Lower lobe of right lung (tissue), 2 donors: ENCODE data around the gene RAB4B. TPM values are rescaled to one million over a fixed set of nuclear protein-coding genes. Genes with fewer than 3 reads are reported as not detected.

ENCODE experiments used
- ATAC-seq, 2 donors: fragments of 200-7000 bp; cut with Tn5 transposase; one replicate each; pipeline ENCODE4 v1.9.1; 2020 to 2022; ENCODE audit warnings: mild to moderate bottlenecking in 2 of 2, moderate library complexity in 2 of 2
- DNase-seq: peaks from one replicate; pipeline ENCODE4 v3.0.0-alpha.2; 2020
- H3K27ac ChIP-seq: fragments of 200-600 bp; one replicate; pipeline ENCODE4 v1.8.0; 2022
- H3K27me3 ChIP-seq: fragments of 200-600 bp; one replicate; pipeline ENCODE4 v1.8.0; 2022; ENCODE audit warnings: low read depth
- H3K36me3 ChIP-seq: fragments of 200-600 bp; one replicate; pipeline ENCODE4 v1.8.0; 2022; ENCODE audit warnings: mild to moderate bottlenecking
- H3K4me1 ChIP-seq: fragments of 200-600 bp; one replicate; pipeline ENCODE4 v1.8.0; 2022
- H3K4me3 ChIP-seq: fragments of 200-600 bp; one replicate; pipeline ENCODE4 v1.8.0; 2022; ENCODE audit warnings: mild to moderate bottlenecking
- H3K9me3 ChIP-seq: fragments of 200-600 bp; one replicate; pipeline ENCODE4 v1.8.0; 2022
- CTCF ChIP-seq: fragments of 200-600 bp; IDR thresholded peaks from one replicate; pipeline ENCODE4 v1.8.0; 2022; ENCODE audit warnings: antibody characterized with exemption, mild to moderate bottlenecking
- intact Hi-C: fragments of 100-400 bp; cut with DNase I; formaldehyde crosslinking; loops from one replicate; pipeline ENCODE4 v1.11.0; 2022
- total RNA-seq: library from RNA; stranded (reverse); fragmentation: NEBNext Ultra II Directional; extraction: Animal tissue kit (Norgen Biotek cat#: 25700); gene quantifications from one replicate; pipeline ENCODE4 v1.2.1, GENCODE V29; 2021
- donor health status: DM: no; HTN: yes; CAD: no; lungs with severe emphysema.

RAB4B gene
- total RNA-seq, 1 donor from 2014 or later, result 48.5 TPM

GRCh38 chr19:40798683-40799557, 20.9 kb downstream of the RAB4B start, which contains the start of gene EGLN2:
Gene EGLN2, plus strand, starts transcription at chr19:40799191. Its CDS starts 1,382 bp downstream, at chr19:40800573.
- H3K4me1 ChIP-seq, result peaks cover 48% of the 10 kb centered on the region
- H3K9me3 ChIP-seq, result no peaks in the 10 kb centered on the region
- peak within 1 kb of the TSS; percentile 92 for H3K27ac ChIP-seq
- DNase-seq, result peak; percentile 100
- TF ChIP-seq CTCF, result no peak
- ATAC-seq, result peak; percentile 89 to 95
- H3K4me3 ChIP-seq, result peak within 1 kb of the TSS; percentile 92
- intact Hi-C loops, result no loop called here
- H3K36me3 ChIP-seq, result peaks cover 36% of the 10 kb centered on the region
- H3K27me3 ChIP-seq, result no peaks in the 10 kb centered on the region

- Histone ChIP-seq H3K27me3 (no peaks in the 10 kb centered on the region), H3K4me3 (peak overlapping the region; percentile 92), H3K27ac (peak overlapping the region; percentile 92), H3K9me3 (no peaks in the 10 kb centered on the region), H3K36me3 (peaks cover 44% of the 10 kb centered on the region), H3K4me1 (peaks cover 57% of the 10 kb centered on the region)
- intact Hi-C loops, result no loop called here
- peak; percentile 78 for DNase-seq
- TF ChIP-seq CTCF, result no peak
- peak; percentile 1 to 16 for ATAC-seq
Measured at GRCh38 chr19:40799558-40800338, 21.7 kb downstream of the RAB4B start.

- DNase-seq (no peak), ATAC-seq (no peak)
- H3K27me3 ChIP-seq, result no peaks in the 10 kb centered on the region
- H3K4me1 ChIP-seq, result peaks cover 64% of the 10 kb centered on the region
- H3K9me3 ChIP-seq, result no peaks in the 10 kb centered on the region
- H3K27ac ChIP-seq, result peak overlapping the region; percentile 92
- peak overlapping the region; percentile 92 for H3K4me3 ChIP-seq
- peaks cover 50% of the 10 kb centered on the region for H3K36me3 ChIP-seq
- no peak for TF ChIP-seq CTCF
- intact Hi-C loops, result no loop called here
Measured at GRCh38 chr19:40800339-40800996, 22.4 kb downstream of the RAB4B start.

- no peak for TF ChIP-seq CTCF
- Histone ChIP-seq H3K36me3 (peaks cover 56% of the 10 kb centered on the region), H3K27ac (peak overlapping the region; percentile 92), H3K9me3 (no peaks in the 10 kb centered on the region), H3K4me1 (peaks cover 69% of the 10 kb centered on the region), H3K4me3 (peak overlapping the region; percentile 92), H3K27me3 (no peaks in the 10 kb centered on the region)
- no peak for DNase-seq
- intact Hi-C loops, result no loop called here
- ATAC-seq, result no peak
Measured at GRCh38 chr19:40800997-40801377, 22.9 kb downstream of the RAB4B start.
